HEK293T (cell line): ENCODE results near the gene TCERG1L.
"Not testable (repeated sequence)": the region's sequence is repeated elsewhere in the genome, so short reads cannot be mapped to it uniquely, and the experiment has no call there.

Experiments
- FOXK2 ChIP-seq: fragments of 450-650 bp; IDR thresholded peaks from 2 replicates; pipeline ENCODE4 v1.6.1; 2016; ENCODE audit warnings: mild to moderate bottlenecking
- FOXM1 ChIP-seq: fragments of 450-650 bp; IDR thresholded peaks from 2 replicates; pipeline ENCODE4 v1.6.1; 2017; ENCODE audit warnings: mild to moderate bottlenecking, borderline replicate concordance
- L3MBTL2 ChIP-seq: fragments of 450-650 bp; conservative IDR thresholded peaks from 2 replicates; pipeline ENCODE4 v1.6.1; 2016; ENCODE audit warnings: mild to moderate bottlenecking
- NFRKB ChIP-seq: fragments of 450-650 bp; IDR thresholded peaks from 2 replicates; pipeline ENCODE4 v1.6.1; 2016; ENCODE audit warnings: mild to moderate bottlenecking, moderate library complexity
- ZNF384 ChIP-seq: fragments of 450-650 bp; IDR thresholded peaks from 2 replicates; pipeline ENCODE4 v1.6.1; 2016

DNA sequence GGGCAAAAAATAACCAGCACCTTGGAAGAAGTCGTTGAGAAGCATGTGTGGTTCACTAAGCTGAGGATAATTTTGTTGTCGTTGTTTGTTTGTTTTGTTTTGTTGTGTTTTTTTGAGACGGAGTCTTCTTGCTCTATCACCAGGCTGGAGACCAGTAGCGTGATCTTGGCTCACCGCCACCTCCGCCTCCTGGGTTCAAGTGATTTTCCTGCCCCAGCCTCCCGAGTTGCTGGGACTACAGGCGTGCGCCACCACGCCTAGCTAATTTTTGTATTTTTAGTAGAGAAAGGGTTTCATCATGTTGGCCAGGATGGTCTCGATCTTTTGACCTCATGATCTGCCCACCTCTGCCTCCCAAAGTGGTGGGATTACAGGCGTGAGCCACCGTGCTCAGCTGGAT is 76.9 kb downstream of the TCERG1L start:
- TF ChIP-seq L3MBTL2, FOXM1, ZNF384, FOXK2, NFRKB: not testable (repeated sequence)
